ENCODE measurements around the gene GPR61.

Gene GPR61

GRCh38 chr1:109509176-109510134 is 30.2 kb upstream of the GPR61 start, which contains the start of gene AMIGO1:
Gene AMIGO1, minus strand, starts transcription at chr1:109509727. Its CDS starts 815 bp downstream, at chr1:109508912.
- peak; percentile 85 for DNase-seq (ENCODE audit: low spot score)

- DNase-seq (ENCODE audit: low spot score), result no peak
These were observed 26.5 kb upstream of the GPR61 start for GRCh38 chr1:109513110-109513710.

- no peak for DNase-seq (ENCODE audit: low spot score)
These were observed 24.8 kb upstream of the GPR61 start for GRCh38 chr1:109514846-109515245.

- DNase-seq (ENCODE audit: low spot score), result no peak
These were observed 22.8 kb upstream of the GPR61 start for GRCh38 chr1:109516872-109517271.

GRCh38 chr1:109517337-109517736 is 22.3 kb upstream of the GPR61 start:
- no peak for DNase-seq (ENCODE audit: low spot score)

GRCh38 chr1:109521002-109521951 is 18.4 kb upstream of the GPR61 start:
- no peak for DNase-seq (ENCODE audit: low spot score)

GRCh38 chr1:109522026-109522425 is 17.6 kb upstream of the GPR61 start:
- DNase-seq (ENCODE audit: low spot score), result no peak

- no peak for DNase-seq (ENCODE audit: low spot score)
These were observed 16.0 kb upstream of the GPR61 start for GRCh38 chr1:109523706-109524105.

GRCh38 chr1:109527098-109527811 is 12.4 kb upstream of the GPR61 start:
- no peak for DNase-seq (ENCODE audit: low spot score)

GRCh38 chr1:109527846-109528695 is 11.6 kb upstream of the GPR61 start:
- no peak for DNase-seq (ENCODE audit: low spot score)

GRCh38 chr1:109528712-109529111 is 11.0 kb upstream of the GPR61 start:
- no peak for DNase-seq (ENCODE audit: low spot score)

GRCh38 chr1:109529881-109530456 is 9.7 kb upstream of the GPR61 start:
- DNase-seq (ENCODE audit: low spot score), result no peak

- no peak for DNase-seq (ENCODE audit: low spot score)
These were observed 9.1 kb upstream of the GPR61 start for GRCh38 chr1:109530457-109531087.

- DNase-seq (ENCODE audit: low spot score), result no peak
These were observed 8.3 kb upstream of the GPR61 start for GRCh38 chr1:109531380-109531779.

GRCh38 chr1:109531826-109532364 is 7.8 kb upstream of the GPR61 start:
- DNase-seq (ENCODE audit: low spot score), result no peak

- peak; percentile 87 for DNase-seq (ENCODE audit: low spot score)
These were observed 7.1 kb upstream of the GPR61 start for GRCh38 chr1:109532365-109533136.

GRCh38 chr1:109534307-109534858 is 5.3 kb upstream of the GPR61 start:
- no peak for DNase-seq (ENCODE audit: low spot score)

GRCh38 chr1:109535481-109535880 is 4.2 kb upstream of the GPR61 start:
- DNase-seq (ENCODE audit: low spot score), result no peak
